Hematopoietic multipotent progenitor cell treated with erythropoietin and hydrocortisone succinate and interleukin-3 and kit ligand, for 17 days (in vitro differentiated cells): ENCODE measurements around the gene RGR.
"Not testable (repeated sequence)": the region's sequence is repeated elsewhere in the genome, so short reads cannot be mapped to it uniquely, and the experiment has no call there.

Source experiments
- DNase-seq: peaks from one replicate; pipeline ENCODE4 v3.0.0-alpha.2; 2015; ENCODE audit warnings: low spot score

The RGR gene

DNA sequence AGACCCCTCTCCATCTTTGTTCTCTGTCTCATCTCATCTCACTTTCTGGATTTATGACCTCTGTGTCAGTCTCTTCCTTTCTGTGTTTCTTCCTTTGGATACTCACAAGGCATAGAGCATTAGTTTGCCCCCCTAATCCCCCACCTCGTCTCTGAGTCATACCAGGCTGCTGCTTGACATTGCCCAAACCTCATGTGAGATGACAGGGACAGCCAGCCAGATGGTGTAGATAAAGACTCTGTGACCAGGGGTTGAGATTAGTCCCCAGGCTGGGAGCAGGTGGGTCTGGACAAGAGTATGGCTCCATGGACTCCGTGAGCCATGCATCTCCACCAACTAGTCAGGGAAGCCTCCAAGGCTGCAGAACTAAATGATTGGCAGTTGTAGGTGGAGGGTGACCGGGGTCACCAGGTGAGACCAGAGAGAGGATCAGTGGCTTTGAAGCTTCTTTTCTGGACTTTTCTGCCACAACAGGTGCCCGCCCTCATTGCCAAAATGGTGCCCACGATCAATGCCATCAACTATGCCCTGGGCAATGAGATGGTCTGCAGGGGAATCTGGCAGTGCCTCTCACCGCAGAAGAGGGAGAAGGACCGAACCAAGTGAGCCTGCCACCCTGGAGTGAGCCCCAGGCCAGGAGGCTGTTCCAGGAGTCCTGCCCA is 13.3 kb downstream of the RGR start:
- no peak for DNase-seq

- no peak for DNase-seq
Measured at GRCh38 chr10:84261236-84261915, 16.5 kb downstream of the RGR start.

- no peak for DNase-seq
Measured at GRCh38 chr10:84262190-84262956, 17.5 kb downstream of the RGR start.

DNA sequence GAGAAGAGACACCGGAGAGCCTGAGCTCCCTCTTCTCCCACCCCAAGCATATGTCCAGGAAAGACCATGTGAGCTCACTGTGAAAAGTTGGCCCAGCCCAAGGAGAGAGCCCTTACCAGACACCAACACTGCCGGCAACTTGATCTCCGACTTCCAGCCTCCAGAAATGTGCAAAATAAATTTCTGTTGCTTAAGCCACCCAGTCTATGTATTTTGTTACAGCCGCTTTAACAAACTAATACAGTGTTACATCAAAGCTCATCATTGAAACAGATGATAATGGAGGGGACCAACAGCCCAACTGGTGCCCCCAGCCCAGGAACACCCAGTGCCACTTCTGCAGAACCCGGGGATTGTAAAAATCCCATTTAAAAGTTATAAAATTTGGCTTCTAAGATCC is 18.9 kb downstream of the RGR start:
- no peak for DNase-seq

DNA sequence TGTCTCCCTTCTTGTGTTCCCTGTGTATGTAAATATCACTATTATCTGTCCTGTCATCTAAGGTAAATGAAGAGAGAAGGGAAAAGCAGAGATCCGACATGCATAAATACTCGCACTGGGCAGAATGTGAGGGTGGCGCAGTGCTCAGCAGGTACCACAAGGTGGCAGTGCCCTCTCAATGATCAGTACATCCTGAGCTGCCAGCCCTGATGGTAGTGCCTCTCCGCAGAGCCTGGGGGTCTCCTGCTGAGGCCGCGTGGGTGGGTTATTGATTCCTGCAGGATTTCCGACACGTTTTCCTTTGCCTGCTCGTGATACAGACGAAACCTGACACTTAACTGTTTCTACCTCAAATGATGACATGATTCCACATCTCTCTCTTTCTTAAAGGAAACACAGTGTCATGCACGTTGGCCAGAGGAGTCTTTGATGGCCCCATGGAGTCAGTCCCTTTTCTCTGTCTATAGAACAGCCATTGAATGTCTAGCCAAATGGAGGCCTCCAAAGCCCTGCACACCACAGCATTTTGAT is 19.8 kb downstream of the RGR start:
- DNase-seq, result peak; percentile 40

GRCh38 chr10:84265418-84265817 is 20.6 kb downstream of the RGR start:
- no peak for DNase-seq

DNA sequence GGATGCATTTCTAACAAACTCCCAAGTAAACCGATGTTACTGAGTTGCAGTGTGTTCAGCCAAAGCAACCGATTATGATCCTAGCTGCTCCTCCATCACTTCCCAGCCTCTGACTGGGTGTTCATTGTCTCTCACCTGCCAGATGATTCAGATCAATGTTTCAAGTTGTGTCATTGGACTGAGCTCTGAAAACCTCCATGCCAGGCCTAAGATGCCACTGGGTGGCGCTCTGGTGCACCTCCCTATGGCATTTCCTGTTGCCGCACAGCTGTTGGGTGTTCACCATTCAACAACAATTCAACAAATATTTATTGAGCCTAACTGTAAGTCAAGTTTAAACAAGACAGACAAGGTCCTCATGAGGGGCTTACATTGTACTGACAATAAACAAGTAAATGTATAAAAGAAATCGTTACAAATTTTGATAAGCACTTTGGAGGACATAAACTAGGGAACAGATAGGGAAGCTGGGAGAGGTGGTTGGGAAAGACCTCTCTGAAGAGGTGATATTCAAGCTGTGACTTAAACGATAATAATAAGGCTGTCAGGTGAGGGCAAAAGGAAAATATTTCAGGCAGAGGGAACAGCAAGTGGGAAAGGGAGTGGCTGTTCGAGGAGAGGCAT is 22.8 kb downstream of the RGR start:
- peak; percentile 7 for DNase-seq

DNA sequence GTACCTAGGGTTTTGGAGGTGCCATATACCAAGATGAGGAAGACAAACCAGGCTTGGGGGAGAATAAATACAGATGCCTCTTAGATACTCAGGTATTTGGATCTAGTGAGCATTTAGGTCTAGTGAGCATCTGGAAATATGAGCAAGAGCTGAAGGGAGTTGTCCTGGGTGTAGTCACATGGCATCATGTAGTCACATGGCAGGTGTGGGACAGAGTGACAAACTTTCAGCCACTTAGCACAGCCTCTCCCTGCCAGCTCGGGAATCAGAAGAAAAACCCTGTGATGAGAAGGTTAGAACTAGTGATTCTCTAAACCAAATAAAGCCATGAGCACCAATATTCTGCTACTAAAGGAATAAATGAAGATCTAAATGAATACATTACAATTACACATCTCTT is 24.3 kb downstream of the RGR start:
- DNase-seq, result no peak

- DNase-seq, result no peak
Measured at GRCh38 chr10:84269773-84270172, 24.9 kb downstream of the RGR start.

DNA sequence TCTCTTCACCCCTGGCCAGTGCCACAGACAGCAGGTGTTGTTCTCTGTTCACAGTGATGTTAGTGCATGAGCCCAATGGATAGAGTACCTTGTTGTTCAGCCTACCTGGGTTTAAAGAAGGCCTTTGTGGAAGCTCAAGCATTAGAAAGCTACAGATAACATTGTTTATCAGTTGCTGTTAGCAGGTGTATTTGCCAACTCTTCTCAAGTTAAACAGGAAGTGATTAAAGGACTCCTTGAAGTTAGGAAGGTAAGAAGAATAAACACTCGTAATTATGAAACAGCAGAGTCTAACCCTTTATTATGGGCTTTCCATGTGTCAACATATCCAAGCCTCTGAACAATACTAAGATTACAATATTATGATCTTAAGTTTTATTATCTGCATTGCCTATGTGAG is 25.9 kb downstream of the RGR start:
- DNase-seq, result no peak

DNA sequence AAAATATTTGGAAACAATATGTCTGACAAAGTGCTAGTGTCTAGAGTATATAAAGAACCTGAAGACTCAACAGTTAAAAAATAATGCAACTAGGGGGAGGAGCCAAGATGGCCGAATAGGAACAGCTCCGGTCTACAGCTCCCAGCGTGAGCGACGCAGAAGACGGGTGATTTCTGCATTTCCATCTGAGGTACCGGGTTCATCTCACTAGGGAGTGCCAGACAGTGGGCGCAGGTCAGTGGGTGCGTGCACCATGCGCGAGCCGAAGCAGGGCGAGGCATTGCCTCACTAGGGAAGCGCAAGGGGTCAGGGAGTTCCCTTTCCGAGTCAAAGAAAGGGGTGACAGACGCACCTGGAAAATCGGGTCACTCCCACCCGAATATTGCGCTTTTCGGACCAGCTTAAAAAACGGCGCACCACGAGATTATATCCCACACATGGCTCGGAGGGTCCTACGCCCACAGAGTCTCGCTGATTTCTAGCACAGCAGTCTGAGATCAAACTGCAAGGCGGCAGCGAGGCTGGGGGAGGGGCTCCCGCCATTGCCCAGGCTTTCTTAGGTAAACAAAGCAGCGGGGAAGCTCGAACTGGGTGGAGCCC is 35.1 kb downstream of the RGR start:
- DNase-seq, result not testable (repeated sequence)

DNA sequence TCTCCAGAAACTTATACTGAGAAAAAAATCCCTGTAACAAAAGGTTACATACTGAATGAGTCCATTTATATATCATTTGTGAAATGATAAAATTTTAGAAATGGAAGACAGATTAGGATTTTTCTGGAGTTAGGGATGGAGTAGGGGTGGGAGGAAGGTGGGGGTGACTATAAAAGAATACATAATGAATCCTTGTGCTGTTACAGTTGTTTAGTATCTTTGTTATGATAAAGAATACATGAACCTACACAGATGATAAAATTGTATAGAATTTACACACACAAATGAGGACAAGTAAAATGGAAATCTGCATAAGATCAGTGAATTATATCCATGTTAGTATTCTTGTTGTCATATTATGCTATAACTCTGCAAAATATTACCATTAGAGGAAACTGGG is 41.8 kb downstream of the RGR start:
- no peak for DNase-seq

DNA sequence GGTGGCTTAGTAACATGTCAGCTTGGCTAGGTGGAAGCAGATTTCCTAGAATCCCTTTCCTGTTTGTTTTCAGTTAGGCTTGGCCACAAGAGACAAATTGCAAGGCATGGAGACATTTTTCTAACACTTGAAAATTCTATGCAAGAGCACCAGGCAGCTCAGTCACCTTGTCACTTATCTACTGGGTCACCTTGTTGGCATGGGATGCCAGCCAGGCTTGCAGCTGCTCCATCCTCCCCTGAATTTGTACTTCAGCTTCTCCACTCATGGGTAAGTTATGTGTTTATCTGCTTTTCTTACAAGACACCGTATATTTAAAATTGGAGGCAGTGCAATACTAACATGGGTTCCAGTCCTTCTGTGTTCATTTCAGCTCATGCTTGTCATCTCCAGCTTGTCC is 43.3 kb downstream of the RGR start:
- DNase-seq, result no peak

DNA sequence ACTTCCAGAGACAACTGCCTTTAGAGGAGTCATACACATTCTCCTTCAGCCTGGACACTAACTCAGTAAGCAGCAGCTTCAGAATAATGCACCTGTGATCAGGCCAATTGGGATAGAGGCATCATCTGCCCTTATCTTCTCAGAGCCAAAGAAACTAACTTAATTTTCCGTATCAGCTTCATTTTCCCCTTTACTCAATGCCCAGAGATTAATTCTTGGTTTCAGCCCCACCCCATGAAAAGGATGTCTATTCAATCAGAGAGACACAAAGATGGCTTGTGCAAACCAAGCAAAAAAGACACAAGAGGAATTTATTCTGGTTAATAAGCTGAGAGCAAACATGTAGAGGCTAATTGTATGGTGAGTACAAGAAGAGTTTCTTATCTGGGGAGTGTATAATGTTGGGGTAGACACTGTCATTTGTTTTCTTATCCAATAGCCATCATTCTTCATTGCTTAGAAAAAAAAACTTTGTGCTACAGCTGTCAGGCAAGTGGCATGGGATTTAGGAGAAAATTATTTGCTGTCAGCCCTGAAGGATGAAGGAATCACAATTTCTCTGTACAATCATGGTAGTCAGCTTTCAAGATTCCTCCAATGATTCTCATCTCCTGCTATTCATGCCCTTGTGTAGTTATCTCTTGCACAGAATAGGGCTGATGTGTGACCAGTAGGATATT is 44.8 kb downstream of the RGR start:
- DNase-seq, result no peak

DNA sequence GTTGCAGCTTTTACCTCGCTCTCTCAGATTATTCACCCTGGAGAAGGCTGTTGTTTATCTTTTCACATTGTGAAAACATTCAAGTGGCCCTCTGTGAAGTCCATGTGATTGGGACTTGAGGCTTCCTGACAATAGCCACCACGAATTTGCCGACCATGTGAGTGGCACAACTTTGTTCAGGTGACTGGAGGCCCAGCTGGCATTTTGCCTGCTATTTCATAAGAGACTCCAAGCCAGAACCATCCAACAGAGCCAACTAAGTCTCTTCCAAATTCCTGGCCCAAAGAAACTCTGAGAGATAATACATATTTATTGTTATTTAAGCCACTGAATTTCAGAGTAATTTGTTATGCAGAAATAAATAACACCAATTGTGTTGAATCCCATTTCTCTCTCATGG is 45.4 kb downstream of the RGR start:
- no peak for DNase-seq

- DNase-seq, result no peak
Measured at GRCh38 chr10:84291384-84291783, 46.5 kb downstream of the RGR start.

DNA sequence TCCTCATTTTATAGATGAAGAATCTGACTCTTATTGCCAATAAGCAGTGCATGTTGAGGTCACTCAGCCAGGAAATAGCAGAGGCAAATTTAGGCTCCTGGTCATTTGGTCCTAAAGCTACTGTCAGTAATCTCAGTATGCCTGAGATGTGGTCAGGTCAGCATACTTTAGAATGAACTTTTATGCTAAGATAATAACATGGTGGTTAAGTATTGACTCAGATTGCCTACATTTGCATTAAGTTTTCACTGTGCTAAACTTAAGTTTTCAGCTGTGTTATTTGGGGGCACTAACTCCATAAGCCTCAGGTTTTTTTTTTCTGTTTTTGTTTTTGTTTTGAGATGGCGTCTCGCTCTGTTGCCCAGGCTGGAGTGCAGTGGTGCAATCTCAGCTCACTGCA is 47.6 kb downstream of the RGR start:
- no peak for DNase-seq

GRCh38 chr10:84293171-84293570 is 48.3 kb downstream of the RGR start:
- no peak for DNase-seq

DNA sequence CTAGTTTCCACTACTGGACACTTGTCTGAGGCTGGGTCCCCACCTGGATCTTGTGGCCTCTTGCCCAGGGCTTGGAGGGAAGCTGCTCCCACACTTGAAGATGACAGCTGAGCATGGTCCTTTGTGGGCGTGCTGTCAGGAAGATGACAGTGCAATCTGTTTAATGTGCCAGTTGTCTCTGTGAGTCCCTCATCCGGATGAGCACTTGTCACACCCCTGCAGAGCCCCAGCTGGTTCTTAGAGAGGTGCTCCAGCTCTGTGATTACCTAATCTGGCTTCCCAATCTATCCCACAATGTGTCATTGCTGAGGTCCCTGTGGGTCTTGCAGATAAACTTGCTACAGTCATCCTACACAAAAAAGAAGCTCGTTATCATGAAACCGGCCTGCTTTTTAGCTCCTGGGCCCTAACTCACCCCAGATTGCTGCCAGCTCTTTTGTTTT is 48.7 kb downstream of the RGR start:
- DNase-seq, result no peak

GRCh38 chr10:84294766-84295447 is 50.1 kb downstream of the RGR start:
- DNase-seq, result no peak
